ENCODE measurements around the gene MRPL19. TPM values are rescaled to one million over a fixed set of nuclear protein-coding genes. Genes with fewer than 3 reads are reported as not detected.

Gene MRPL19
- total RNA-seq, 1 experiment from 2014 or later: 98.4 TPM

- TF ChIP-seq EZH2 (IDR thresholded peaks at IDR 0.05; ENCODE audit: borderline replicate concordance, low read depth, low read length, poor library complexity, severe bottlenecking) (no peak), CTCF (conservative IDR thresholded peaks at IDR 0.05; ENCODE audit: low read depth, low read length) (no peak)
- H3K27me3 ChIP-seq (replicated peaks; ENCODE audit: insufficient read depth, low read depth, low read length, poor library complexity): peaks cover 3% of the 10 kb centered on the region
- no peak overlapping the region for H3K27ac ChIP-seq (ENCODE audit: low read depth, low read length, poor library complexity, severe bottlenecking)
- no TSS peak for BruUV-seq (replicated peaks)
- ChIA-PET POLR2A (ENCODE audit: low non-redundant PET) (no interaction called here), CTCF (no interaction called here)
- no peak overlapping the region for H3K4me3 ChIP-seq (ENCODE audit: low read depth, low read length, poor library complexity, severe bottlenecking)
- DNase-seq (ENCODE audit: low spot score): no peak
- intact Hi-C loops (cut with micrococcal nuclease; ENCODE audit: unreplicated experiment): loop anchor here (5.0 to 10.0 kb wide), 2 partner anchors 77 to 875 kb away; no protein-coding TSS in a partner anchor
- H3K4me1 ChIP-seq (ENCODE audit: insufficient read depth, low read length, poor library complexity, severe bottlenecking): no peaks in the 10 kb centered on the region
- H3K9me3 ChIP-seq (ENCODE audit: low read depth, low read length, poor library complexity, severe bottlenecking): no peaks in the 10 kb centered on the region
- no peaks in the 10 kb centered on the region for H3K36me3 ChIP-seq (ENCODE audit: insufficient read depth, low read length, poor library complexity, severe bottlenecking)
Measured at GRCh38 chr2:75719616-75720015, 73.0 kb downstream of the MRPL19 start.

- ChIA-PET CTCF (no interaction called here), POLR2A (ENCODE audit: low non-redundant PET) (interaction anchor here (0.6 kb wide), 1 partner anchor 1493 kb away, joined by 6 read pairs; no protein-coding TSS in a partner anchor)
- Histone ChIP-seq H3K4me1 (ENCODE audit: insufficient read depth, low read length, poor library complexity, severe bottlenecking) (no peaks in the 10 kb centered on the region), H3K27ac (ENCODE audit: low read depth, low read length, poor library complexity, severe bottlenecking) (no peak overlapping the region), H3K9me3 (ENCODE audit: low read depth, low read length, poor library complexity, severe bottlenecking) (no peaks in the 10 kb centered on the region), H3K36me3 (ENCODE audit: insufficient read depth, low read length, poor library complexity, severe bottlenecking) (no peaks in the 10 kb centered on the region), H3K4me3 (ENCODE audit: low read depth, low read length, poor library complexity, severe bottlenecking) (no peak overlapping the region), H3K27me3 (replicated peaks; ENCODE audit: insufficient read depth, low read depth, low read length, poor library complexity) (peaks cover 3% of the 10 kb centered on the region)
- no peak for TF ChIP-seq CTCF (conservative IDR thresholded peaks at IDR 0.05; ENCODE audit: low read depth, low read length)
- TF ChIP-seq EZH2 (IDR thresholded peaks at IDR 0.05; ENCODE audit: borderline replicate concordance, low read depth, low read length, poor library complexity, severe bottlenecking): no peak
- BruUV-seq (replicated peaks): no TSS peak
- no peak for DNase-seq (ENCODE audit: low spot score)
- intact Hi-C loops (cut with micrococcal nuclease; ENCODE audit: unreplicated experiment): loop anchor here (10.0 kb wide), 1 partner anchor 874 kb away; no protein-coding TSS in a partner anchor
Measured at GRCh38 chr2:75720525-75720924, 73.9 kb downstream of the MRPL19 start.

GRCh38 chr2:75722687-75723086 is 76.1 kb downstream of the MRPL19 start:
- Histone ChIP-seq H3K4me3 (ENCODE audit: low read depth, low read length, poor library complexity, severe bottlenecking) (no peak overlapping the region), H3K27me3 (replicated peaks; ENCODE audit: insufficient read depth, low read depth, low read length, poor library complexity) (peaks cover 3% of the 10 kb centered on the region), H3K27ac (ENCODE audit: low read depth, low read length, poor library complexity, severe bottlenecking) (no peak overlapping the region), H3K36me3 (ENCODE audit: insufficient read depth, low read length, poor library complexity, severe bottlenecking) (no peaks in the 10 kb centered on the region), H3K4me1 (ENCODE audit: insufficient read depth, low read length, poor library complexity, severe bottlenecking) (no peaks in the 10 kb centered on the region), H3K9me3 (ENCODE audit: low read depth, low read length, poor library complexity, severe bottlenecking) (no peaks in the 10 kb centered on the region)
- TF ChIP-seq EZH2 (IDR thresholded peaks at IDR 0.05; ENCODE audit: borderline replicate concordance, low read depth, low read length, poor library complexity, severe bottlenecking): no peak
- TF ChIP-seq CTCF (conservative IDR thresholded peaks at IDR 0.05; ENCODE audit: low read depth, low read length): no peak
- intact Hi-C loops (cut with micrococcal nuclease; ENCODE audit: unreplicated experiment): loop anchor here (10.0 kb wide), 1 partner anchor 872 kb away; no protein-coding TSS in a partner anchor
- BruUV-seq (replicated peaks): no TSS peak
- ChIA-PET POLR2A (ENCODE audit: low non-redundant PET) (no interaction called here), CTCF (no interaction called here)
- DNase-seq (ENCODE audit: low spot score): no peak

Measured in A673 (cell line).